SK-N-MC (cell line): Measurements from ENCODE around the gene PAN3.

Source experiments
- EZH2 ChIP-seq: fragments of 200-600 bp; sonication (generic); IDR thresholded peaks from one replicate; pipeline ENCODE4 v1.6.1; 2017; ENCODE audit warnings: antibody characterized with exemption
- FOXP2 ChIP-seq: optimal IDR thresholded peaks from 2 replicates; pipeline ENCODE3; 2011; ENCODE audit warnings: mild to moderate bottlenecking, moderate library complexity; ENCODE audit not compliant: insufficient read depth; ENCODE audit errors: extremely low read length, control extremely low read depth
- POLR2AphosphoS5 ChIP-seq: IDR thresholded peaks from 2 replicates; pipeline ENCODE4 v1.6.1; 2012; ENCODE audit warnings: mild to moderate bottlenecking, low read depth, low read length, borderline replicate concordance

DNA sequence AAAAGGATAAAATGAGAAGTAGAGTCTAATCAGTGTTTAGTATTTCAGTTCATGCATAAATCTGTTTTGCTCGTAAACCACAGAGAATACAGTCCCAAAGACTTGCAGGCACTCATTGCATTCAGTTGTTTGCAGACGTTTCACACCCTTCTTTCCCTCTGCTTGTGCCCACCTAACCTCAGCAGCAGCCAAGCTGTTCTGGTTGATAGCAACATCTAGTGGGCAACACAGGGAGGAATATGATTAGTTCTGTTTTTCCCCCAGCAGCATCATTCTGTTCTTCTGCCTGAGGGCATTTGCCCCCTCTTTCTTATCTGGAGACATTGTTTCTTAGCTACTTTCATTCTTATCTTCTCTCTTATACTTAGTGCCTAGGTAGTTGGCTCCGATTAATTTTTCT lies 135.6 kb downstream of the PAN3 start:
- TF ChIP-seq EZH2 (no peak), POLR2AphosphoS5 (no peak), FOXP2 (no peak)
